ENCODE results near the gene ZDHHC4. TPM values are rescaled to one million over a fixed set of nuclear protein-coding genes. Genes with fewer than 3 reads are reported as not detected.
"Not testable (repeated sequence)": the region's sequence is repeated elsewhere in the genome, so short reads cannot be mapped to it uniquely, and the experiment has no call there.

Gene ZDHHC4
- total RNA-seq, 1 experiment from 2014 or later = 62.0 TPM

- Histone ChIP-seq H2BK20ac (ENCODE audit: low read depth, low read length, poor library complexity, severe bottlenecking) (no peak overlapping the region), H2AFZ (ENCODE audit: low read length) (no peak overlapping the region), H4K20me1 (ENCODE audit: control insufficient read depth, insufficient read depth, insufficient read length) (no peaks in the 10 kb centered on the region), H3K18ac (ENCODE audit: insufficient read length, low read depth, low read length) (no peak overlapping the region), H3T11ph (ENCODE audit: low read length) (no peak overlapping the region), H3K27me3 (ENCODE audit: insufficient read depth, low read length) (no peaks in the 10 kb centered on the region), H3K4me2 (ENCODE audit: insufficient read depth, insufficient read length, low read length) (no peak overlapping the region), H3K4me1 (ENCODE audit: insufficient read depth, low read length) (no peaks in the 10 kb centered on the region; the same call in 1 of the 2 replicates), H3K9ac (ENCODE audit: extremely low read depth, insufficient read length, low read length) (no peak overlapping the region), H3K79me2 (ENCODE audit: insufficient read depth, low read length) (no peaks in the 10 kb centered on the region), H3K56ac (ENCODE audit: insufficient read length, low read depth, low read length) (no peak overlapping the region), H3K14ac (ENCODE audit: insufficient read depth, low read length) (no peak overlapping the region), H2BK12ac (ENCODE audit: insufficient read length, low read depth, low read length) (no peak overlapping the region), H4K8ac (replicated peaks; ENCODE audit: insufficient read length, low read depth, low read length) (no peak overlapping the region), H3K9me3 (ENCODE audit: control insufficient read depth, low read depth, low read length) (no peaks in the 10 kb centered on the region), H2BK120ac (ENCODE audit: low read depth, low read length, poor library complexity, severe bottlenecking) (no peak overlapping the region), H4K91ac (ENCODE audit: insufficient read length, low read depth, low read length) (no peak overlapping the region), H3K23me2 (ENCODE audit: insufficient read length, low read depth, low read length, poor library complexity, severe bottlenecking) (peaks cover 10% of the 10 kb centered on the region), H4K5ac (ENCODE audit: insufficient read length, low read depth, low read length) (no peak overlapping the region), H2BK15ac (ENCODE audit: low read depth, low read length) (no peak overlapping the region), H3K23ac (ENCODE audit: insufficient read length, low read depth, low read length) (no peak overlapping the region), H3K27ac (ENCODE audit: insufficient read length, low read depth, low read length) (no peak overlapping the region), H3K4ac (ENCODE audit: low read depth, low read length) (no peak overlapping the region), H2AK5ac (ENCODE audit: insufficient read length, low read length) (no peak overlapping the region), H2BK5ac (ENCODE audit: insufficient read length, low read length) (no peak overlapping the region), H3K79me1 (ENCODE audit: insufficient read depth, low read depth, low read length, poor library complexity, severe bottlenecking) (no peaks in the 10 kb centered on the region)
- Mint-ChIP-seq H3K9me3 (no peaks in the 10 kb centered on the region; a peak in 1 of 5 replicates), H3K27me3 (ENCODE audit: low read depth) (0 out of 2 replicates have a peak, but pooled peaks cover 1% of the 10 kb centered on the region), H3K4me3 (no peak overlapping the region), H3K36me3 (ENCODE audit: insufficient read depth in 1 of 3, low read depth in 3 of 3) (peaks cover 1 to 5% (median 2%) of the 10 kb centered on the region in 3 experiments; a peak in 1 of 7 replicates), H3K4me1 (peaks cover 10 to 11% of the 10 kb centered on the region in 2 experiments), H3K27ac (no peak overlapping the region; a peak in 2 of 7 replicates)
- no CpG with 5 or more reads among the region's 8 CpGs for WGBS (ENCODE audit: extremely low coverage, insufficient read length, low lambda C conversion rate)
- TF ChIP-seq, protein P1, sequence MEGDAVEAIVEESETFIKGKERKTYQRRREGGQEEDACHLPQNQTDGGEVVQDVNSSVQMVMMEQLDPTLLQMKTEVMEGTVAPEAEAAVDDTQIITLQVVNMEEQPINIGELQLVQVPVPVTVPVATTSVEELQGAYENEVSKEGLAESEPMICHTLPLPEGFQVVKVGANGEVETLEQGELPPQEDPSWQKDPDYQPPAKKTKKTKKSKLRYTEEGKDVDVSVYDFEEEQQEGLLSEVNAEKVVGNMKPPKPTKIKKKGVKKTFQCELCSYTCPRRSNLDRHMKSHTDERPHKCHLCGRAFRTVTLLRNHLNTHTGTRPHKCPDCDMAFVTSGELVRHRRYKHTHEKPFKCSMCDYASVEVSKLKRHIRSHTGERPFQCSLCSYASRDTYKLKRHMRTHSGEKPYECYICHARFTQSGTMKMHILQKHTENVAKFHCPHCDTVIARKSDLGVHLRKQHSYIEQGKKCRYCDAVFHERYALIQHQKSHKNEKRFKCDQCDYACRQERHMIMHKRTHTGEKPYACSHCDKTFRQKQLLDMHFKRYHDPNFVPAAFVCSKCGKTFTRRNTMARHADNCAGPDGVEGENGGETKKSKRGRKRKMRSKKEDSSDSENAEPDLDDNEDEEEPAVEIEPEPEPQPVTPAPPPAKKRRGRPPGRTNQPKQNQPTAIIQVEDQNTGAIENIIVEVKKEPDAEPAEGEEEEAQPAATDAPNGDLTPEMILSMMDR (conservative IDR thresholded peaks at IDR 0.05) = no peak
- no peak for DNase-seq
Observed at GRCh38 chr7:6634021-6634420, 56.8 kb downstream of the ZDHHC4 start.

- not testable (repeated sequence) for H3K23me2 ChIP-seq (ENCODE audit: insufficient read length, low read depth, low read length, poor library complexity, severe bottlenecking); H2BK20ac ChIP-seq (ENCODE audit: low read depth, low read length, poor library complexity, severe bottlenecking); H3K36me3 Mint-ChIP-seq (ENCODE audit: insufficient read depth in 1 of 3, low read depth in 3 of 3); H2BK15ac ChIP-seq (ENCODE audit: low read depth, low read length); H2AFZ ChIP-seq (ENCODE audit: low read length); H2BK120ac ChIP-seq (ENCODE audit: low read depth, low read length, poor library complexity, severe bottlenecking); H3K18ac ChIP-seq (ENCODE audit: insufficient read length, low read depth, low read length); H3K9ac ChIP-seq (ENCODE audit: extremely low read depth, insufficient read length, low read length); H2AK5ac ChIP-seq (ENCODE audit: insufficient read length, low read length); H3K27ac ChIP-seq (ENCODE audit: insufficient read length, low read depth, low read length); DNase-seq; H4K8ac ChIP-seq (replicated peaks; ENCODE audit: insufficient read length, low read depth, low read length); H4K20me1 ChIP-seq (ENCODE audit: control insufficient read depth, insufficient read depth, insufficient read length); H3K4me1 ChIP-seq (ENCODE audit: insufficient read depth, low read length); H3K27ac Mint-ChIP-seq; H2BK12ac ChIP-seq (ENCODE audit: insufficient read length, low read depth, low read length); H4K91ac ChIP-seq (ENCODE audit: insufficient read length, low read depth, low read length); H3K79me1 ChIP-seq (ENCODE audit: insufficient read depth, low read depth, low read length, poor library complexity, severe bottlenecking); H3K56ac ChIP-seq (ENCODE audit: insufficient read length, low read depth, low read length); H2BK5ac ChIP-seq (ENCODE audit: insufficient read length, low read length); H3K9me3 Mint-ChIP-seq; H3K4ac ChIP-seq (ENCODE audit: low read depth, low read length); H3K14ac ChIP-seq (ENCODE audit: insufficient read depth, low read length); H3K27me3 Mint-ChIP-seq (ENCODE audit: low read depth); H3K9me3 ChIP-seq (ENCODE audit: control insufficient read depth, low read depth, low read length); H3K23ac ChIP-seq (ENCODE audit: insufficient read length, low read depth, low read length); H3K4me2 ChIP-seq (ENCODE audit: insufficient read depth, insufficient read length, low read length); H3T11ph ChIP-seq (ENCODE audit: low read length); H3K79me2 ChIP-seq (ENCODE audit: insufficient read depth, low read length); H3K27me3 ChIP-seq (ENCODE audit: insufficient read depth, low read length); H4K5ac ChIP-seq (ENCODE audit: insufficient read length, low read depth, low read length)
- WGBS (ENCODE audit: extremely low coverage, insufficient read length, low lambda C conversion rate) = no CpG with 5 or more reads among the region's 5 CpGs
- Mint-ChIP-seq H3K4me1 (peaks cover 14 to 15% of the 10 kb centered on the region in 2 experiments), H3K4me3 (peak overlapping the region; percentile 26 to 44; a peak in 2 of 5 replicates)
Observed at GRCh38 chr7:6634971-6635370, 57.7 kb downstream of the ZDHHC4 start.
